ENCODE data around the gene KDM8. TPM values are rescaled to one million over a fixed set of nuclear protein-coding genes. Genes with fewer than 3 reads are reported as not detected.

Gene KDM8
- total RNA-seq, 1 experiment from 2014 or later = 10.9 TPM

GRCh38 chr16:27215660-27216059, 12.3 kb downstream of the KDM8 start (continued):
- TF ChIP-seq RELA (CRISPR knock-in tag; IDR thresholded peaks at IDR 0.05; ENCODE audit: borderline replicate concordance) = no peak
- TF ChIP-seq TEAD4 (CRISPR knock-in tag; IDR thresholded peaks at IDR 0.05) = no peak
- TF ChIP-seq JUN (CRISPR knock-in tag; IDR thresholded peaks at IDR 0.05) = no peak
- TF ChIP-seq ELF4 (CRISPR knock-in tag; IDR thresholded peaks at IDR 0.05; ENCODE audit: low read depth) = no peak
- no peak for TF ChIP-seq E2F5 (CRISPR knock-in tag; IDR thresholded peaks at IDR 0.05)
- TF ChIP-seq ZNF423 (CRISPR knock-in tag; IDR thresholded peaks at IDR 0.05) = no peak

GRCh38 chr16:27216297-27216885, 13.1 kb downstream of the KDM8 start:
- no peak overlapping the region for H3K27ac Mint-ChIP-seq
- H3K4me1 Mint-ChIP-seq = 0 out of 2 replicates have a peak, but pooled peaks cover 2% of the 10 kb centered on the region
- no peak for ATAC-seq
- DNase-seq (ENCODE audit: low spot score) = no peak
- H3K27me3 Mint-ChIP-seq (ENCODE audit: low read depth) = no peaks in the 10 kb centered on the region
- ChIA-PET CTCF (interaction anchor here (1.0 to 1.4 kb wide), 2 partner anchors 37 kb away, joined by 3 to 6 read pairs; no protein-coding TSS in a partner anchor), POLR2A (no interaction called here)
- H3K9me3 Mint-ChIP-seq = no peaks in the 10 kb centered on the region
- TF ChIP-seq ESRRA (CRISPR knock-in tag; IDR thresholded peaks at IDR 0.05; ENCODE audit: borderline replicate concordance) = no peak
- H3K36me3 Mint-ChIP-seq = peaks cover 8% of the 10 kb centered on the region
- no peak overlapping the region for H3K4me3 Mint-ChIP-seq

GRCh38 chr16:27217256-27217655, 13.9 kb downstream of the KDM8 start:
- no peaks in the 10 kb centered on the region for H3K27me3 Mint-ChIP-seq (ENCODE audit: low read depth)
- no peak overlapping the region for H3K4me3 Mint-ChIP-seq
- H3K36me3 Mint-ChIP-seq = peaks cover 8% of the 10 kb centered on the region
- peak; percentile 36 for DNase-seq (ENCODE audit: low spot score)
- POLR2A ChIA-PET = no interaction called here
- 0 out of 2 replicates have a peak, but pooled peaks cover 2% of the 10 kb centered on the region for H3K4me1 Mint-ChIP-seq
- CTCF ChIA-PET = interaction anchor here (1.4 kb wide), 1 partner anchor 38 kb away, joined by 6 read pairs; no protein-coding TSS in a partner anchor
- ATAC-seq = peak; percentile 91
- TF ChIP-seq USF2 (CRISPR knock-in tag; IDR thresholded peaks at IDR 0.05) (no peak), USF1 (CRISPR knock-in tag; IDR thresholded peaks at IDR 0.05) (no peak), ELF4 (CRISPR knock-in tag; IDR thresholded peaks at IDR 0.05; ENCODE audit: low read depth) (no peak)
- H3K27ac Mint-ChIP-seq = peak overlapping the region; percentile 47
- no peaks in the 10 kb centered on the region for H3K9me3 Mint-ChIP-seq

- TF ChIP-seq KAT7 (CRISPR knock-in tag; IDR thresholded peaks at IDR 0.05; ENCODE audit: borderline replicate concordance) = no peak
- TF ChIP-seq GTF2I (CRISPR knock-in tag; conservative IDR thresholded peaks at IDR 0.05) = no peak
- TF ChIP-seq PRRX2 (CRISPR knock-in tag; IDR thresholded peaks at IDR 0.05) = no peak
- no peak for TF ChIP-seq CREB1 (CRISPR knock-in tag; IDR thresholded peaks at IDR 0.05)
- no peak for TF ChIP-seq ZNF281 (CRISPR knock-in tag; IDR thresholded peaks at IDR 0.05)
- no peak for TF ChIP-seq NFATC4 (CRISPR knock-in tag; IDR thresholded peaks at IDR 0.05)
- ChIA-PET POLR2A (no interaction called here), CTCF (interaction anchor here (1.3 kb wide), 1 partner anchor 39 kb away, joined by 7 read pairs; no protein-coding TSS in a partner anchor)
- H3K27me3 Mint-ChIP-seq (ENCODE audit: low read depth) = no peaks in the 10 kb centered on the region
- H3K9me3 Mint-ChIP-seq = no peaks in the 10 kb centered on the region
- H3K27ac Mint-ChIP-seq = 0 out of 2 replicates have a peak overlapping the region, but pooled peaks have one; percentile 41
- ATAC-seq = no peak
- H3K4me1 Mint-ChIP-seq = 0 out of 2 replicates have a peak, but pooled peaks cover 2% of the 10 kb centered on the region
- H3K36me3 Mint-ChIP-seq = peaks cover 5% of the 10 kb centered on the region
- H3K4me3 Mint-ChIP-seq = no peak overlapping the region
- no peak for DNase-seq (ENCODE audit: low spot score)
Observed at GRCh38 chr16:27218756-27219155, 15.4 kb downstream of the KDM8 start.
